ENCODE measurements around the gene PSMB10.

DNA sequence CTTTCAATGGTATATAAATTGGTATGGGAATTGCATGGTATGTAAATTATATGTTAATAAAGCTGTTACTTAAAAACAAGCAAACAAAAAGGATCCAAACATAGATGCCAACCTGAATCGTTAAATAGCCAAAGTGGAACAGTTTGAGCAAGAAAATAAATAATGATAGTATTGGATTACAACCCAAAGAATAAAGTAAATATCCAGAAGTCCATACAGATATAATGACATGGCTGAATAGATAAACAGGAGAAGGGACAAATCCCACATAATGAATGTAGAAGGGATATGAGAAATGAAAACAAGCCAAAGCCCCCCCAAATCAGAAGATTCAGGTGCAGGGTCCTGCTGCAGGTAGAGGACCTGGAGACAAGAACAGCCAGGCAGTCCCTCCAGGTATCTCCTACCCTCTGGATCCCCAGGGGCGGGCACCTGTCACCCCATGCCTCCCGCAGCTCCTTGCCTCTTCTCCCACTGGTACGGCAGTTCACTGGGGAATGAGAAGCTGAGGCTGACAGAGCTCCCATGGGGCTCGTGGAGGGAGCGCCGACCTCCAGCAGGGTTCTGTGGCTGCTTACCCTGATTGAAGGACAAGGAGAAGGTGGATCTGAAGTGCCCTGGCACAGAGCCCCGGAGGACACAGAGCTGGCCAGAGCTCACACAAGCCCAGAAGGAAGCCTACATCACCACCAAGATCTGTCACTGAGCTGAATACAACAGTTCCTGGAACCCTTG, 17.2 kb upstream of the PSMB10 start:
- TF ChIP-seq, protein P1, sequence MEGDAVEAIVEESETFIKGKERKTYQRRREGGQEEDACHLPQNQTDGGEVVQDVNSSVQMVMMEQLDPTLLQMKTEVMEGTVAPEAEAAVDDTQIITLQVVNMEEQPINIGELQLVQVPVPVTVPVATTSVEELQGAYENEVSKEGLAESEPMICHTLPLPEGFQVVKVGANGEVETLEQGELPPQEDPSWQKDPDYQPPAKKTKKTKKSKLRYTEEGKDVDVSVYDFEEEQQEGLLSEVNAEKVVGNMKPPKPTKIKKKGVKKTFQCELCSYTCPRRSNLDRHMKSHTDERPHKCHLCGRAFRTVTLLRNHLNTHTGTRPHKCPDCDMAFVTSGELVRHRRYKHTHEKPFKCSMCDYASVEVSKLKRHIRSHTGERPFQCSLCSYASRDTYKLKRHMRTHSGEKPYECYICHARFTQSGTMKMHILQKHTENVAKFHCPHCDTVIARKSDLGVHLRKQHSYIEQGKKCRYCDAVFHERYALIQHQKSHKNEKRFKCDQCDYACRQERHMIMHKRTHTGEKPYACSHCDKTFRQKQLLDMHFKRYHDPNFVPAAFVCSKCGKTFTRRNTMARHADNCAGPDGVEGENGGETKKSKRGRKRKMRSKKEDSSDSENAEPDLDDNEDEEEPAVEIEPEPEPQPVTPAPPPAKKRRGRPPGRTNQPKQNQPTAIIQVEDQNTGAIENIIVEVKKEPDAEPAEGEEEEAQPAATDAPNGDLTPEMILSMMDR (IDR thresholded peaks at IDR 0.05): no peak
- TF ChIP-seq POLR2A (IDR thresholded peaks at IDR 0.05): no peak
- TF ChIP-seq EP300 (IDR thresholded peaks at IDR 0.05): no peak
- TF ChIP-seq POLR2AphosphoS5 (IDR thresholded peaks at IDR 0.05): no peak

Data from suprapubic skin (tissue), 4 donors.